Uterus (tissue), 2 donors: Measurements from ENCODE around the gene JMJD4.

Source experiments
- CTCF ChIP-seq, 4 experiments: fragments of 200-600 bp in 2 of 4; fragments of 450-650 bp in 2 of 4; sonication (generic) in 2 of 4; IDR thresholded peaks; one replicate each; pipeline ENCODE4 v1.5.1; 2016 to 2019; ENCODE audit warnings: antibody characterized with exemption in 4 of 4, mild to moderate bottlenecking in 2 of 4, moderate library complexity in 1 of 4
- POLR2A ChIP-seq, 2 donors: fragments of 450-650 bp; IDR thresholded peaks; one replicate each; pipeline ENCODE4 v1.6.1; 2016; ENCODE audit warnings: antibody characterized with exemption in 2 of 2, mild to moderate bottlenecking in 1 of 2, moderate library complexity in 1 of 2

- TF ChIP-seq CTCF (IDR thresholded peaks at IDR 0.05) (no peak), POLR2A (IDR thresholded peaks at IDR 0.05) (no peak)
These were observed 31.7 kb upstream of the JMJD4 start for GRCh38 chr1:227766653-227767277.
